Skeletal muscle satellite cell (primary cell): ENCODE results near the gene CRB2.

Source experiments
- H3K27me3 ChIP-seq: 2 replicates; pipeline ENCODE4 v1.7.0; 2013; ENCODE audit warnings: low read length; ENCODE audit not compliant: control insufficient read depth, insufficient read depth
- H3K36me3 ChIP-seq: 2 replicates; pipeline ENCODE4 v1.7.0; 2013; ENCODE audit warnings: mild to moderate bottlenecking, control low read depth, low read length; ENCODE audit not compliant: insufficient read depth
- H3K4me1 ChIP-seq: 2 replicates; pipeline ENCODE4 v1.7.0; 2013; ENCODE audit warnings: low read length; ENCODE audit not compliant: control insufficient read depth, insufficient read depth
- H3K4me2 ChIP-seq: 2 replicates; pipeline ENCODE4 v1.7.0; 2013; ENCODE audit warnings: mild to moderate bottlenecking, low read length
- H3K4me3 ChIP-seq: 2 replicates; pipeline ENCODE4 v1.7.0; 2013; ENCODE audit warnings: low read length
- H3K9ac ChIP-seq: 2 replicates; pipeline ENCODE4 v1.7.0; 2013; ENCODE audit warnings: mild to moderate bottlenecking, low read depth, low read length, moderate library complexity
- H3K9me3 ChIP-seq: replicated peaks from 2 replicates; pipeline ENCODE4 v1.7.0; 2013; ENCODE audit warnings: mild to moderate bottlenecking, control low read depth, low read length

The CRB2 gene

DNA sequence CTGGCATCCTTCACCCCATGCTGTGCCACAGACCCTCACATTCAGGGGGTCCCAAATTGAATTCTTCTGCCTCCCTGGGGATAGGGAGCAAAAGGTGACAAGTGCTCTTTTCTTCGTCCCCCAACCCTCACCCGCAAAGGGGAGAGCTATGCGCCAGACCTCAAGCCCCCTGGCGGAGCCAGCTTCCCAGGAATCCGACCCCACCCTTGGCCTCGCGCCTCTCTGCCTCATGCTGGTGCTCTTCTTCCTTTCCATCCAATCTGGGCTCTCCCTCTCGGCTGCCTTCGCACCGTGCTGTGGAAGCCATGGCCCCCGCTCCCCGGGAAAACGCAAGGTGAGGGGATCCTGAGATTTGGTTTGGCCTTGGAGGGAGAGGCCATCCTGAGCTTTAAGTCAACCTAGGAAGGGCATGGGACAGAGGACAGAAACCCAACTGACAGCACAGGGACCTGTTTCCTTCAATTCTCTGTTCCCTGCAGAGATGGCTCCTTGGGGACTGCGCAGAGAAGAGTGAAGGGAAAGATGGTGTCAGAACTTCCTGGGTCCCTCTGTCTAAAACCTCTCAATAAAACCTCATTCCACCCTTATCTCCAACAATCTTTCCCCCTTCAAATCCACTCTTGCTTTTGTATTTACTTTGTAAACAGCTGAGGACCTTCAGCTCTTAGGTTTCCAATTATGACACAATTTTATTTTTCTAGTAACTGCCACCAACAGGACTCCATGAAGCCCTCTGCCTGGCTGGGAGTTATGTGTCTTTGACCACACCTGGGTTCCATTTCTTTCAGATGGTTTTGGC lies 36.3 kb upstream of the CRB2 start:
- Histone ChIP-seq H3K9me3 (no peaks in the 10 kb centered on the region), H3K4me2 (no peak overlapping the region), H3K36me3 (no peaks in the 10 kb centered on the region), H3K4me1 (no peaks in the 10 kb centered on the region), H3K9ac (no peak overlapping the region), H3K27me3 (peaks cover 32% of the 10 kb centered on the region), H3K4me3 (no peak overlapping the region)

DNA sequence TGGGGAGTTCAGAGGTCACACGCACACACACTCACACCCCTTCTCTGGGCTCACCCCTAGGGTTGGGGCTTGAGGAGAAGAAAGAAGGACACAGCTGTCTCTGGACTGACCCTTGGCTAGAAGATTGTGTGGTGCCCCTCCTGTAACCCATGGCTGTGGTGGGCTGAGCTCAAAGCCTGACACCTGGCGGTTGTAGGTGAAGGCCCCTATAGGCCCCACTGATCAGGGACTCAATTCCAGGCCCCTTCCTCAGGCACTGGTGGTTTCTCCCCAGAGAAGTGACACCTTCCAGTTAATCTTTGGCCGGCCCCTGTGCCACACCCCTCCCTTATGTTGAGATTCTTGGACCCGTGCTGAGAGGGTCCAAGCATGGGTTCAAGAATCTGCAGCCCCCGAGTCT lies 35.2 kb upstream of the CRB2 start:
- H3K4me1 ChIP-seq, result no peaks in the 10 kb centered on the region
- no peak overlapping the region for H3K4me3 ChIP-seq
- no peaks in the 10 kb centered on the region for H3K9me3 ChIP-seq
- no peak overlapping the region for H3K4me2 ChIP-seq
- no peaks in the 10 kb centered on the region for H3K36me3 ChIP-seq
- H3K9ac ChIP-seq, result no peak overlapping the region
- peaks cover 38% of the 10 kb centered on the region for H3K27me3 ChIP-seq

DNA sequence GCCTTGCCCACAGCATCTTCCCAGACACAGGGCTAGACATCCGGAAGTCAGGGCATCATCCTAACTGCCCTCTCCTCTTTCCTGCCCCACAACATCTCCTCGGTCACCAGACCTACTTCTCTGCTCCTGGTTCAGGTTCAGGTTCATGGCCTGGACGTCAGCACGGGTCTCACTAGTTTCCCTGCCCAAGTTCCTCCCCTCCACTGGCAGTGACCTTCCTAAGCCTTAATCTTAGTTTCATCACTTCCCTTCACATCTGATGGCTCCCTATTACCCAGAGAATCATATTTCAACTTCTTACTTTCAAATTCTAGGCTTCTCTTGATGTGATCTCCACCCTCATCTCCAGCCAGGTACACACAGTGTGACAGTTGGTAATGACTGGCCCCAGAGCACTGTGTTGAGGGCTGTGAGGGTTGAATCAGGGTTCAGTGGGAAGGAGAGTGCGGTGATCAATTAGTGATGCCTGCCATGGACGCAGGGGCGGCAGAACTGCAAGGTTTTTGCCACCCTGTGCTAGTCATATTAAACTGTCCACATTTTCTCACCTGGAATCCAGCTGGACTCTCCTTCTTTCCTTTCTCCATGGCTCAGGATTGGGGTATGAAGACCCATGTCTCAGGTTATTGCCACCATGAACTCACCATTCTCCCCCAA lies 34.3 kb upstream of the CRB2 start:
- Histone ChIP-seq H3K36me3 (no peaks in the 10 kb centered on the region), H3K9ac (no peak overlapping the region), H3K27me3 (peaks cover 45% of the 10 kb centered on the region), H3K4me1 (no peaks in the 10 kb centered on the region), H3K4me2 (no peak overlapping the region), H3K4me3 (no peak overlapping the region), H3K9me3 (no peaks in the 10 kb centered on the region)

DNA sequence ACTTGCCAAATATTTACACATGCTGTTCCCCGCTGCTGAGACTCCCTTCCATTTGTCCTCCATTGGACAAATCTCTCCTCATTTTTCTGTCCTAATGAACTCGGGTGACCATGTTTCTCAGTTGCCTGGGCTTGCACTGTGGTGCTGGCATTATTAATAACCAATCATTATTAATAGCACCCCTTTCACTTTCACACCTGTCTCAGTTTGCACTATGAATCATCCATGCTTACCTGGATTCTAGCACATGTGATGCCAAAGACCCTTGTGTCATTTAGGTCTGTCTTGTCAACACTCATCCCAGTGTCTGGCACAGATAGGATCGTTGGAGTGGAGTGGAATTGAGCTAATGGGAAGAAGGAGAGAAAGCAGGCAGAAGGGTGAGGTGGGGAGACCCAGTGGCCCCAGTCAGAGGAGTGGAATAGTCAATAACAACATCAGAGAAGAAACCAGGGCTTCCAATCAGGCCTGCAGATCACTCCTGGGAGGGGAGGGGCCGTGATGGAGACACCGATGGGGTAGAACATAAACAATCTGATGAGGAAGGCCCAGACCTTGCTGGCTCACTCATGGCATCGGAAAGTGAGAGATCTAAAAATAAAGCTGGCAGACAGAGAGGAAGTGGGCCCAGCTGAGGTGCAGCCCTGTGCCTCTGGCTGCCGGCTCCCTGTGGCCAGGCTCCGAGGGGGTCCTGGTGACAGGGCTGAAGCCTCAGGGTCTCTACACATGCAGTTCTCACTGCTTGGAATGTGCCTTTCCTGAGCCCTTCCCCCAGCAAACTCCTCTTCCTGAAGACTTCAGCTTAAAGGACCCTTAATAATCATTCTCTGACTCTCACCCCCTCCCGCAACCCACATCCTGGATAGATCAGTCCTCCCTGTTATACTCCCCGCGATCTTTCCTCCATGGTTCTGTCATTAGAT lies 33.5 kb upstream of the CRB2 start:
- H3K4me2 ChIP-seq, result no peak overlapping the region
- peaks cover 45% of the 10 kb centered on the region for H3K27me3 ChIP-seq
- no peaks in the 10 kb centered on the region for H3K9me3 ChIP-seq
- no peak overlapping the region for H3K4me3 ChIP-seq
- no peak overlapping the region for H3K9ac ChIP-seq
- H3K4me1 ChIP-seq, result no peaks in the 10 kb centered on the region
- H3K36me3 ChIP-seq, result no peaks in the 10 kb centered on the region

DNA sequence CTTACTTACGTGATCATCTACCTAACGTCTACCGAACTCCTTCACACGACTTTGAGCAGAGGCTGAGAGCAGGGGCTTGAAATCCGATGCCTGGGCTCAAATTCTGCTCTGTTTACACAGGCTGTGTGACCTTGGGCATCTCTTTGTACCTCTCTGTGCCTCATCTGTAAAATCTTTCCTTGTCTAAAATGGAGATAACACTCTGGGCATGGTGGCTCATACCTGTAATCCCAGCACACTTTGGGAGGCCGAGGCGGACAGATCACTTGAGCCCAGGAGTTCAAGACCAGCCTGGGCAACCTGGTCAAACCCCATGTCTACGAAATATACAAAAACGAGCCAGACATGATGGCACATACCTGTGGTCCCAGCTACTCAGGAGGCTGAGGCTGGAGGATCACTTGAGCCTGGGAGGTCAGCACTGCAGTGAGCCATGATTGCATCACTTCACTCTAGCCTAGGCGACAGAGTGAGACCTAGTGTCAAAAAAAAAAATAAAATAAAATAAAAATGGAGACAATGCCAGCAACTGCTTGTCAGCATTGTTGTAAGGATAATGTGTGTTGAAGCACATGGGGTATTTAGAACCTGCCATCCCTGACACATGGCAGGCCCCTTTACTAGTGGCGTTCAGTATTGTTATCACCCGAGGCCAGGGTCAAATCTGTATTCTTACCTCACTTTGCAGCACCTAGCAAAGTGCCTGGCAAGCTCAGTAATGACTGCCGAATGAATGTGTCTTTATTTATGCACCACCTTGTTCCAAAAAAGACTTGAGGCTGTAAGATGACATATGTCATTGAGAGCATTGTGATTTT lies 32.6 kb upstream of the CRB2 start:
- Histone ChIP-seq H3K9me3 (no peaks in the 10 kb centered on the region), H3K9ac (no peak overlapping the region), H3K27me3 (peaks cover 41% of the 10 kb centered on the region), H3K4me2 (no peak overlapping the region), H3K4me1 (no peaks in the 10 kb centered on the region), H3K36me3 (no peaks in the 10 kb centered on the region), H3K4me3 (no peak overlapping the region)

DNA sequence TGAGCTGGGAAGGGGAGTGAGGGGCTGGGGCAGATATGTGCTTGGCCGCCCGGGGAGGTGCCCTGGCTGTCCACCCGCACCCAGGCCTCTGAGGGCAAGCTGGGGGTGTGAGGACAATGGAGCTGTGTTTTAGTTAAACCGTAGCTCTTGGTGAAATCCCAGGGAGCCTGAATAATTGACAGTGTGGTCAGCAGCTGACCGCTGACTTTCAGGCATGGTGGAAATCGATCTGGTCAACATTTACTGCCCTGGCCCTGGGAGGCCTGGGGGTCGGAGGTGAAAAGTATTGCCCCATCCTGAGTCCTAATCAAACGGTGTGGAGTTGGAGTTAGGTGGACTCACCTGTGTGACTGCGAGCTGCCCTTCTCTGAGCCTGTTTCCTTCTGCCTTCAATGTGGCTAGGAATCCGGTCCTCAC lies 31.2 kb upstream of the CRB2 start:
- H3K27me3 ChIP-seq, result peaks cover 32% of the 10 kb centered on the region
- no peaks in the 10 kb centered on the region for H3K4me1 ChIP-seq
- no peak overlapping the region for H3K4me3 ChIP-seq
- no peak overlapping the region for H3K4me2 ChIP-seq
- H3K9ac ChIP-seq, result no peak overlapping the region
- no peaks in the 10 kb centered on the region for H3K36me3 ChIP-seq
- no peaks in the 10 kb centered on the region for H3K9me3 ChIP-seq

DNA sequence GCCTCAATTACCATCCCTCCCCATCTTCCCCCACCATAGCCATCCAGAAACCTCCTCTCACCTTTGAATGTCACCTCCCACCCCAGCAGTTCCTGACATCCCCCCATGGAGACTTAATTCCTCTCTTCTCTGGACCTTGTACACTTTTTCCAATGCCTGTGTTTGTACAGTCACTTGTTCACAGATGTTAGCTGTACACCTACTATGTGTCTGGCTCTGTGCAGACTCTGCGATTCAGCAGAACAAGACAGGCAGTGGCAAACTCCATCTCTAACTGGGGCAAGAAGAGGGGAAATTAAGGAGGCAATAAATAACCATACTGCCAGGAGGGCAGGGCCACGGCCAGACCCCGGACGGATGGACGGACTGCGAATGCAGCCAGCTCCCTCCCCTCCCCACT lies 29.8 kb upstream of the CRB2 start:
- peaks cover 28% of the 10 kb centered on the region for H3K27me3 ChIP-seq
- no peaks in the 10 kb centered on the region for H3K9me3 ChIP-seq
- H3K36me3 ChIP-seq, result no peaks in the 10 kb centered on the region
- peak overlapping the region; percentile 68 for H3K4me2 ChIP-seq
- no peaks in the 10 kb centered on the region for H3K4me1 ChIP-seq
- no peak overlapping the region for H3K9ac ChIP-seq
- H3K4me3 ChIP-seq, result peak overlapping the region; percentile 49

DNA sequence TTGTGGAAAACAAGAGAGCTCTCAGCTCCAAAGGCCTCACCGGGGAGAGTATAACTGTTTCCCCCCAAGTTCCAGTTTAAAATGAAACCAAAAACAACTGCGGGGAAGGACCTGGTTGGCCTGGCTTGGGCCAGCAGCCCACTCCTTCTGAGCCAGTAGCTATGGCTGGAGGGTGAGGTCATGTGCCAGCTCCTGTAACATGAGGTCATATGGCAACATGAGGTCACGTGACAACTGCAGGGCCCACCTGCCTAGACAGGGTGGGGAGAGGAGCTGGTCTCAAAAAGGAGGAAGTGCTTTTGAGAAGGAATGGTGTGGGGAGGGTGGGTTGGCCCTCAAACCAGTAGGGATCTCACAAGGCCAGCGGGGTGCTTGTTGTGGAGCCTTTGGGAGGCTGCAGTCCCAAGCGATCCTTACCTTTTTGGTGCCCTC lies 29.3 kb upstream of the CRB2 start:
- Histone ChIP-seq H3K36me3 (no peaks in the 10 kb centered on the region), H3K4me1 (no peaks in the 10 kb centered on the region), H3K9me3 (no peaks in the 10 kb centered on the region), H3K27me3 (peaks cover 23% of the 10 kb centered on the region), H3K4me2 (peak overlapping the region; percentile 68), H3K9ac (no peak overlapping the region), H3K4me3 (peak overlapping the region; percentile 49)

DNA sequence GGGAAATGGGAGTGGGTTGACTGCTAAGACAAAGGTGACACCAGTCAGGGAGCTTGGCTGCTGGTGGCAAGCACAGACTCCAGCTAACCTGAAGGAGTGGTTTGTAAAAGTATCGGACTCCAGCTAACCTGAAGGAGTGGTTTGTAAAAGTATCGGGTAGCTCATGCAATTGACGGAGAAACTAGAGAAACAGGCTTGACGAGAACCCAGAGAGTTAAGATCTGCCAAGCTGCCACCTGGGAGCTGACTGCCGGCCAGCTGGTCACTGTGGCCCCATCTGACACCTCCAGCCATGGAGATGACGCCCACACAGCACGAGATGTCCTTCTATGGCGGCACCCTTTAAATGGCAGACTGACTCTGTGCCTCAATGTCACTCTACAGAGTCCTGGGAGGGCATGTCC lies 28.3 kb upstream of the CRB2 start:
- no peak overlapping the region for H3K4me2 ChIP-seq
- no peak overlapping the region for H3K9ac ChIP-seq
- H3K4me1 ChIP-seq, result peaks cover under 1% of the 10 kb centered on the region
- H3K27me3 ChIP-seq, result peaks cover 21% of the 10 kb centered on the region
- no peaks in the 10 kb centered on the region for H3K36me3 ChIP-seq
- H3K9me3 ChIP-seq, result no peaks in the 10 kb centered on the region
- H3K4me3 ChIP-seq, result no peak overlapping the region

DNA sequence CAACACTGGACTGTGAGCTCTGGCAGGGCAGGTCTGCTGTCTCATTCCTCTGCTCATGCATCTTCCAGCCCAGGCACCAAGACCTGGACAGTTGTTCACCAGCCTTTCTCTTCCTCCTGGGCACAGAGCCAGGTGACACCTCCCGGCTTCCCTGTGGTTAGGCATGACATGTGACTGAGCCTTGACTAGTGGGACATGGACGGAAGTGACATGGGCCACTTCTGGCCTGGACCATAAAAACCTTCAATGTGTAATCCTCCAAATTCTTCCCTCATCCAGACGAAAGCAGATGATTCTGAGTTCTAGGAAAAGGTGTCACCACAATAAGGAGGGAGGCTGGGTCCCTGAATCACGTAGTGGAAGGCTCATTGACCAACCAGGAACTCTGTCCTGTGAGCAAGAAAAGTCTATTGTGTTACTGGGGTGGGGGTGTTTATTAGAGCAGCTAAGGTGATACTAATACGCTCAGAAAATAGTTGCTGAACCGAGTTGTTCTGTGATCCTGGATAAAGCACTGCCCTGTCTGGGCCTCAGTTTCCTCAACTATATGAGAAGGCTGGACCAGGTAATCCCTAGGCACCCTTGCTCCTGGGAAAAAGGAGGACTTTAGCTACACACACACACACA lies 26.6 kb upstream of the CRB2 start:
- H3K36me3 ChIP-seq, result no peaks in the 10 kb centered on the region
- no peak overlapping the region for H3K9ac ChIP-seq
- H3K9me3 ChIP-seq, result no peaks in the 10 kb centered on the region
- H3K4me2 ChIP-seq, result no peak overlapping the region
- H3K4me1 ChIP-seq, result peaks cover 2% of the 10 kb centered on the region
- peaks cover 25% of the 10 kb centered on the region for H3K27me3 ChIP-seq
- no peak overlapping the region for H3K4me3 ChIP-seq
